Lung (tissue), 12 donors: ENCODE results near the gene BCAR1. TPM values are rescaled to one million over a fixed set of nuclear protein-coding genes. Genes with fewer than 3 reads are reported as not detected.

Source experiments
- ATAC-seq: fragments of 200-7000 bp; cut with Tn5 transposase; one replicate; pipeline ENCODE4 v1.9.1; 2020; ENCODE audit warnings: moderate number of reproducible peaks; ENCODE audit not compliant: insufficient read depth, low FRiP score
- DNase-seq, 3 donors: peaks; one replicate each; pipeline ENCODE4 v3.0.0-alpha.2; 2013 to 2017
- H3K27ac ChIP-seq, 2 donors: one replicate each; pipeline ENCODE4 v1.5.1; 2013; ENCODE audit warnings: mild to moderate bottlenecking in 2 of 2, moderate library complexity in 2 of 2, control low read depth in 1 of 2, inconsistent platforms in 1 of 2, low read depth in 1 of 2, low read length in 1 of 2
- H3K27me3 ChIP-seq, 3 donors: one replicate each; pipeline ENCODE4 v1.5.1; 2013; ENCODE audit warnings: low read length in 2 of 3; ENCODE audit not compliant: control insufficient read depth in 3 of 3, insufficient read depth in 3 of 3
- H3K36me3 ChIP-seq, 4 donors: one replicate each; pipeline ENCODE4 v1.5.1; 2013; ENCODE audit warnings: low read length in 4 of 4, mild to moderate bottlenecking in 1 of 4, moderate library complexity in 1 of 4; ENCODE audit not compliant: control insufficient read depth in 4 of 4, insufficient read depth in 4 of 4
- H3K4me1 ChIP-seq, 5 donors: one replicate each; pipeline ENCODE4 v1.5.1; 2013; ENCODE audit warnings: low read length in 5 of 5, mild to moderate bottlenecking in 2 of 5, moderate library complexity in 1 of 5; ENCODE audit not compliant: control insufficient read depth in 5 of 5, insufficient read depth in 5 of 5
- H3K4me3 ChIP-seq: one replicate; pipeline ENCODE4 v1.5.1; 2013; ENCODE audit warnings: mild to moderate bottlenecking, control low read depth, moderate library complexity
- H3K9ac ChIP-seq, 2 donors: one replicate each; pipeline ENCODE4 v1.5.1; 2013; ENCODE audit warnings: low read length in 2 of 2, control low read depth in 1 of 2; ENCODE audit not compliant: insufficient read depth in 1 of 2
- H3K9me3 ChIP-seq, 4 donors: one replicate each; pipeline ENCODE4 v1.5.1; 2013; ENCODE audit warnings: low read length in 3 of 4, mild to moderate bottlenecking in 1 of 4, moderate library complexity in 1 of 4; ENCODE audit not compliant: control insufficient read depth in 4 of 4, insufficient read depth in 3 of 4
- WGBS, 2 donors: extraction: QIAGEN DNeasy Blood & Tissue Kit; methylation state at CpG; one replicate each; pipeline ENCODE4 v1.1.7; 2013; 5-methylcytosine and 5-hydroxymethylcytosine counted together
- polyA plus RNA-seq, 2 donors: library from polyadenylated mRNA; stranded (reverse); fragments of 200-250 nt; gene quantifications; one replicate each; pipeline ENCODE4 v1.2.1, GENCODE V29; 2013
- total RNA-seq, 2 donors: library from RNA; depleted of rRNA in 1 of 2; stranded (reverse); fragments of >200 nt in 1 of 2; gene quantifications; one replicate each; pipeline ENCODE4 v1.2.1, GENCODE V29; 2014 to 2021
- TF ChIP-seq, protein P1 (sequence below): IDR thresholded peaks from 2 replicates; pipeline ENCODE4 v1.5.1; 2012; ENCODE audit warnings: mild to moderate bottlenecking; ENCODE audit errors: control extremely low read depth, extremely low read depth
- donor health status: control.
- donor health status: control.
- donor health status: Bipolar disorder and iron deficiency.
- donor health status: healthy.
- donor health status: DM: yes; HTN: yes; CAD: no.

Gene BCAR1
- total and polyA plus RNA-seq, 4 donors: 37.5 to 70.7 (median 49.9) TPM

DNA sequence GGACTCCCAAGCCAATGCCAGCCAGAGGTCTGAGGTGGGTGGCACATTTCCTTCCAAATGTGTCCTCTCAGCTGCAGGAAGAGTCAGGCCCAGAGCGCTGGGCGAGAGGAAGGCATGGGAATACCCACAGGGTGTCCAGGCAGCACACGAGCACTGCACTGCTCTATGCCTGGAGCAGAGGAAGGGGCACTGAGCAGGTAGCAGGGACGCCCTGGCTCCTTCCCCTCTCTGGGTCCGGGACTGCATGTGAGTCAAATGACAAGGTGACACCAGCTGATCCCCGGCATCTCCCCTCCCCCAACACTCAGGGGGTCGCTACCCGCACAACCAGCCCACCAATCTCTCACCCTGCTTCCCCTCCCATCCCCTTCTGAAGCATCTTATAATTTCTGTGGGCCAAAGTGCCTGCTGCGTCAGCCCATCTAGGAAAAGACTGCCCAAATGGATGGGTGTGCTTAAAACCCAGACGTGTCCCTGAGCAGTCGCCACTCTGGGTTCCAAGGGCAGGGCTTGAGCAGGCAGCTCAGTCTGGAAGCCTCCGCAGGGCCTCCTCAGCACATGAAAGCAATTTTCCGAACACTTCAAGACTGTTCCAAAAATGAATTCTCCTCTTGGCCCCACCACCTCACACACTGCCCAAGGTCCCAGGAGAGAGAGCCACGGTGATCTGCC lies 12.0 kb upstream of the BCAR1 start:
- no peaks in the 10 kb centered on the region for H3K27me3 ChIP-seq
- peaks cover 0 to 3% (median 1%) of the 10 kb centered on the region in 4 donors for H3K36me3 ChIP-seq
- no peak for ATAC-seq
- H3K4me3 ChIP-seq: no peak overlapping the region
- TF ChIP-seq, protein P1, sequence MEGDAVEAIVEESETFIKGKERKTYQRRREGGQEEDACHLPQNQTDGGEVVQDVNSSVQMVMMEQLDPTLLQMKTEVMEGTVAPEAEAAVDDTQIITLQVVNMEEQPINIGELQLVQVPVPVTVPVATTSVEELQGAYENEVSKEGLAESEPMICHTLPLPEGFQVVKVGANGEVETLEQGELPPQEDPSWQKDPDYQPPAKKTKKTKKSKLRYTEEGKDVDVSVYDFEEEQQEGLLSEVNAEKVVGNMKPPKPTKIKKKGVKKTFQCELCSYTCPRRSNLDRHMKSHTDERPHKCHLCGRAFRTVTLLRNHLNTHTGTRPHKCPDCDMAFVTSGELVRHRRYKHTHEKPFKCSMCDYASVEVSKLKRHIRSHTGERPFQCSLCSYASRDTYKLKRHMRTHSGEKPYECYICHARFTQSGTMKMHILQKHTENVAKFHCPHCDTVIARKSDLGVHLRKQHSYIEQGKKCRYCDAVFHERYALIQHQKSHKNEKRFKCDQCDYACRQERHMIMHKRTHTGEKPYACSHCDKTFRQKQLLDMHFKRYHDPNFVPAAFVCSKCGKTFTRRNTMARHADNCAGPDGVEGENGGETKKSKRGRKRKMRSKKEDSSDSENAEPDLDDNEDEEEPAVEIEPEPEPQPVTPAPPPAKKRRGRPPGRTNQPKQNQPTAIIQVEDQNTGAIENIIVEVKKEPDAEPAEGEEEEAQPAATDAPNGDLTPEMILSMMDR: no peak
- WGBS, 2 donors: 72 to 74% methylated on average over 14 of the region's 14 CpGs
- peaks cover 21 to 56% (median 45%) of the 10 kb centered on the region in 5 donors for H3K4me1 ChIP-seq
- DNase-seq: peak in 1 of 3 donors; percentile 44
- H3K9ac ChIP-seq: peak overlapping the region; percentile 28 to 68
- H3K27ac ChIP-seq: peak overlapping the region; percentile 62 to 95
- H3K9me3 ChIP-seq: no peaks in the 10 kb centered on the region

DNA sequence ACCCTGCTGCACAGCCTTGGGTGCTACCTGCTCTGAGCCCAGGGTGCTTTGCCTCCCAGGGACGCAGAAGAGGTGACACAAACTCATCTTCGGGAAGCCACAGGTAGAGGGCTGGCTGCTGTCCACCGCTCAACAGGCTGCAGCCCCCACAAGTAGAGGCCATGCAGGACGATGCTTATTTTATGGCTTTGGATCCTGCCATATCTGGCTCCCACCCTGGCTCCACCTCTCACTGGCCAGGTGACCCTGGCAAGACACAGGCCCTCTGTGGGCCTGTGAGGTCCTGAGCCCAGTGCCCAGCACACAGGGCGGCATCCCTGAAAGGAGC lies 11.3 kb upstream of the BCAR1 start:
- H3K36me3 ChIP-seq: peaks cover 0 to 3% (median 1%) of the 10 kb centered on the region in 4 donors
- no peaks in the 10 kb centered on the region for H3K9me3 ChIP-seq
- H3K27me3 ChIP-seq: no peaks in the 10 kb centered on the region
- no peak for ATAC-seq
- H3K4me3 ChIP-seq: no peak overlapping the region
- peak overlapping the region; percentile 62 to 95 for H3K27ac ChIP-seq
- peaks cover 23 to 63% (median 45%) of the 10 kb centered on the region in 5 donors for H3K4me1 ChIP-seq
- 74 to 88% methylated on average over 5 of the region's 5 CpGs for WGBS, 2 donors
- H3K9ac ChIP-seq: no peak overlapping the region
- TF ChIP-seq, protein P1: no peak
- no peak for DNase-seq

DNA sequence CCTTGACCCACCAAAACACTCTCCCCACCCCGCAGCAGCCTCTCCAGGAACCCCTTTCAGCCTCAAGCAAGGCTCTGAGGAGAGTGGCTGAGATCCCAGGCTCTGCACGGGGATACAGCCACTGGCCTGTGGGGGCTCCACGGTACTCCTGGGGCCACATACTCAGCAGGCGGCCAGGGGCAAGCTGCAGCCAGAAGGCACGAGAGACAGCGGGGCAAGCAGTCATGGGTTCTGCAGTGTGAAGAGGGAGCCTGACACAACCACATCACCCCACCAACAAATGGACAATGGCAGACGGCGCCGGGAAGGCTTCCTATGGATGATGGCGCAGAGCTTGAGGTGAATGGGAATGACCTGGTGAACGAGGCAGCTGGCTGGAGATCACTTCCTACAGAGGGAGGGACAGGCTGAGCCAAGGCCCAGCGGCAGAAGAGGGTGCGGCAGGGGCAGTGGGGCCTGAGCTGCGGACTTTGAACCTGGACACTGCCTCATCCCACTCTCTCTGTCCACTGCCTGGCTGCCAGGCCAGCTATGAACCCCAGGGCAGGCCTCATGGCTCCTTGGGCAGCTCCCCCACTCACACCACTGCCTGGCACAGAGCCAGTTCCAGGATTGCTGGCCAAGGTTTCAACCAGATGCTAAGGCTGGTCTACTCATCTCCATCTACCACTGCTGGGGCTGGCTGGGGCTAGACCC lies 10.8 kb upstream of the BCAR1 start:
- no peak for DNase-seq
- ATAC-seq: no peak
- peak overlapping the region in 1 of 2 donors; percentile 26 for H3K27ac ChIP-seq
- H3K4me1 ChIP-seq: peaks cover 25 to 68% (median 46%) of the 10 kb centered on the region in 5 donors
- H3K4me3 ChIP-seq: no peak overlapping the region
- H3K9me3 ChIP-seq: no peaks in the 10 kb centered on the region
- H3K27me3 ChIP-seq: no peaks in the 10 kb centered on the region
- peaks cover 0 to 3% (median 1%) of the 10 kb centered on the region in 4 donors for H3K36me3 ChIP-seq
- TF ChIP-seq, protein P1: no peak
- WGBS, 2 donors: 71 to 77% methylated on average over 14 of the region's 14 CpGs
- H3K9ac ChIP-seq: no peak overlapping the region
